AG08395 (cell line): Measurements from ENCODE around the gene TUBB6.

Experiments used
- DNase-seq: peaks from one replicate; pipeline ENCODE4 v3.0.0; 2012; ENCODE audit warnings: mixed read lengths, low spot score

The TUBB6 gene

GRCh38 chr18:12314591-12315305, 6.7 kb downstream of the TUBB6 start:
- no peak for DNase-seq

GRCh38 chr18:12315490-12315889, 7.4 kb downstream of the TUBB6 start:
- DNase-seq: no peak

GRCh38 chr18:12315911-12316310, 7.9 kb downstream of the TUBB6 start:
- no peak for DNase-seq

DNA sequence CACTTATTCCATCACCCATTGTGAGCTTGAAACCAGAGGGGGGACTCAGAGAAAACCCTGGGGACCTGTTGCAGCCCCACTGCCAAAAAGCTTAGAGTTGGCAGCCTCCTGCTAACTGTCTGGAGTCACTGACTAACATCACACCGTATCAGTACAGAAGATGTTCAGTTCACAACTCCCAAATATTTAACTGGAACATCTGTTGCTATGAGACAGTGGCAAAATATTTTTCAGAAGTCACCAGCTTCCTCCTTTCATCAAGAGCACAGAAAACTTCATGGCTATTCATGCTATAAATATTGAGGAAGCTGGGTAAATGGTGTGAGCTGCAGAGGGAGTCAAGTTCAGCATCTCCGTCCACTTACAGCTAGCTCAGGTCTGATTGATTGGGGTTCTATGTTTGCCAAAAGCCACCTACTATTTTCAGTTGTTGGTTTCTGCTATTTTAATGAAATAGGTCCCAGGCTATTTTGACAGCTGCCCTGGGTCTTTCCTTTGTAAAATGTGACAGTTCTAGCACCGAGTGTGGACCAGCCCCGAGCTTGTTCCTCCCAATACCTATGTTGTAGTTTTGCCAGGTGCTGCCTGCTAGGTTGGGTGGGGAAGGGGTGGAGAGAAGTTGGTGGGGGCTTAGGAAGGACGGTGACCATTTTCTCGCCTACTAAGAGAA, 9.8 kb downstream of the TUBB6 start:
- peak; percentile 70 for DNase-seq

DNA sequence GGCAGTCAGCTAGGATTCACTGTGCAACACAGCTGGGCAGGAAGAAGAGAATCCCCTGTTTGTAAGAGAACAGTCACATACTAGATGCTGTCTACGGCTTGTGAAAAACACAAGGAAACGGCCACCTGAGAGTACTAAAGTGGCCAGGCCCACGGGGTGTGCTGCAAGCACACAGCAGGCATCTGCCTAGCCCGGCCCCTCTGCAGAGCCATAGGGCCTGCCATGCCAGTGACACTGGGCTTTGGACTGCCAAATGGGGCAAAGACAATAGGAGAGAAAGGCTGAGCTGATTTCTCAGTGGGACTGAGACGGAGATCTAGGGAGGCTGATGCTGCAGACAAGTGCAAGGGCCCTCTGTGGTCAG, 10.3 kb downstream of the TUBB6 start:
- DNase-seq: no peak

GRCh38 chr18:12318857-12319256, 10.8 kb downstream of the TUBB6 start:
- DNase-seq: no peak

GRCh38 chr18:12321333-12321732, 13.3 kb downstream of the TUBB6 start:
- DNase-seq: no peak

- DNase-seq: no peak
These were observed 17.1 kb downstream of the TUBB6 start for GRCh38 chr18:12324991-12325725.

- DNase-seq: no peak
These were observed 17.7 kb downstream of the TUBB6 start for GRCh38 chr18:12325726-12326245.

DNA sequence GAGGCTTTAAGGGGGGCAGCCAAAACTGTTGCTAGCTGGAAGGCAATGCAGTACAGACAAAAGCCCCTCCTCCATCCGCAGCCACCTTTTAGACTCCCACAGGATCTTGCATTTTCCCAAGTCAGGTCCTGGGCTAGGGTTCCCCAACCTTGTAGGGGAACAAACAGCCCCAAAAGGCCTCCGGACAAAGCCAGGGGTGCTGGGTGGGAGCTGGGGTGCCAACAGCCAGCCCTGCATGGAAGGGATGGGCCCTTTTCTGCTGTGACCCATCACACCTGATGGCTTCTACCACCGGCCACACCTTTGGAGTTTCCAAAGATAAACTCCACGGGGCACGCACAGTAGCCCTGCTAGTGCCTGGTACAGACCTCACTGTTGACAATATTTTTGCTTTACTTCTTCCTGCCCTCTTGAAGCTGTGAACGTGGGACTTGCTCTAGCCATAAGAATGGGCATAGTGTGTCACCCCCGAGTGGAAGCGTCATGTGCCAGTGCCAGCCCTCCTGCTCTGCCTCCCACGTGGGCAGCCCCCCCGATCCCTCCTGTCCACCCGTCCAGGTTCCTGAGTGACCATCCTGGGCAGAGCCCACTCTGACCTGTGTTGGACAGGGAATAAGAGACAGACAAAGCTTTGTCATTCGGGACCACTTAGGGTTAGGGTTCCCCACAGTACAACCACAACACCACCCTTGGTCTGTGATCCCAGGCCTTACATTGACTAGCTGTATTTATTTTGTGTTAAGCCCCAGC, 18.8 kb downstream of the TUBB6 start:
- no peak for DNase-seq

GRCh38 chr18:12327510-12328178, 19.6 kb downstream of the TUBB6 start:
- DNase-seq: peak; percentile 83

GRCh38 chr18:12328179-12328823, 20.3 kb downstream of the TUBB6 start:
- no peak for DNase-seq

DNA sequence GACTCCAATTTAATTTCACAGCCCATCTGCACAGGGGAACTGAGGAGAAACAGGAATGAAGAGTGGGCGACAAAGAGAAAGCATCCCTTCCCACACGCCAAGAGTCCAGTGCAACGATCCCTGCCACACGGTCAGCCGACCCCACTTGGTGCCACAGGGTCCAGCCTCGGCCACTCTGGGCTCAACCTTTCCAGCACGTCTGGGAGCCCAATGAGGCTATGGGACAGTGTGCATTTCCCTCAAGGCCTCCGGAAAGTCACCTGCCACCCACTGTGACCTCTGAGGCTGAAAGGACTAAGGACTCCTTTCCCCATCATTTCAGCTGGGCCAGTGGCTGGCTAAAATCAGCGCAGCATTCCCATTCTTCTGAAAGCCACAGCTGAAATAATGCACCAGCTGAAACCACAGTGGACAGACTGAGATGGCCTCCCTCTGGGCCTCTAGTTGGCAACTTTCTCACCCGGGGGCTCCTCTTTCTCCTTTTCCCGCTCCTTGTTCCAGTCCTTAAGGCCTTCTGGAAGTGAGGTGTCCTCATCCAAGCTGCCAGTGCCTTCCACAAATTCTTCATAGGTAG, 21.2 kb downstream of the TUBB6 start:
- no peak for DNase-seq

- DNase-seq: no peak
These were observed 22.7 kb downstream of the TUBB6 start for GRCh38 chr18:12330766-12331165.

- no peak for DNase-seq
These were observed 25.7 kb downstream of the TUBB6 start for GRCh38 chr18:12333506-12334290.

DNA sequence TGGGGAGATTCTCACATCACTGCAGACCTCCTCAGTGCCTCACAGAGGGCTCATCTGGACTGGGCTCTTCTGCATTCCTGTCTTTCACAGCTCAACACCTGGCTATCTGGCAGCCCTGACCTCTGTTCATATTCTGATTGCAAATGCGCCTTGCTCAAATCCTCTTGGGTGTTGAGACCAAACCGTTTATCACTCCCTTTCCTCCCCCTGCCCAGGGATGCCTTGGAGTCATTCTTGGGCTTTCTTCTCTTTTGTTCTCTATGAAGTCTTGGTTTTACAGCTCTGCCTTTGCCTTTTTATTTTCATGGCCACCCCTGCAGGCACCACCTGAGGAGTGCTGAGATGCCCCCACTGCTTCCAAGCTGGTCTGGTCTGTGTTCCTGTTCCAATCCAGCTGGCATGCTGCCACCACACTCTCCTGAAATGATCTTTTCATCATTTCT, 26.3 kb downstream of the TUBB6 start:
- no peak for DNase-seq

DNA sequence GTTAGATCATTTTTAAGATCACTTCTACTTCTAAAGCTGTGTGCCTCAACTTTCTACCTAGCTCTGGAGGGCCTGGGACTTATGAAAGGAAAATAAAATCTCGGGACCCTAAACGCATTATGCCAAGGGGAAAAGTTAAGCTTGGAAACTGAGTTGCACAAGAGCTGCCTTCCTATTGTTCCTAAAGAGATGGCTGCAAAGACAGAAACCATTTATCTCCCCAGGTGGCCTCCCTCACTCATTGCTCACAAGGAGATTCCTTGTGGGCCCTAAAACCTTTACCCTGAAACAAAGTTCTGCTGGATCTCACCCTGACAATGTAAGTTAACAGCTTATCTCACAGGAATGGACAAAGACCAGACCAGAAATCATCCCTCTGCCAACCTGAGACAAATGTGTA, 26.8 kb downstream of the TUBB6 start:
- no peak for DNase-seq

- no peak for DNase-seq
These were observed 27.5 kb downstream of the TUBB6 start for GRCh38 chr18:12335503-12335902.

GRCh38 chr18:12336171-12336613, 28.2 kb downstream of the TUBB6 start:
- DNase-seq: no peak

DNA sequence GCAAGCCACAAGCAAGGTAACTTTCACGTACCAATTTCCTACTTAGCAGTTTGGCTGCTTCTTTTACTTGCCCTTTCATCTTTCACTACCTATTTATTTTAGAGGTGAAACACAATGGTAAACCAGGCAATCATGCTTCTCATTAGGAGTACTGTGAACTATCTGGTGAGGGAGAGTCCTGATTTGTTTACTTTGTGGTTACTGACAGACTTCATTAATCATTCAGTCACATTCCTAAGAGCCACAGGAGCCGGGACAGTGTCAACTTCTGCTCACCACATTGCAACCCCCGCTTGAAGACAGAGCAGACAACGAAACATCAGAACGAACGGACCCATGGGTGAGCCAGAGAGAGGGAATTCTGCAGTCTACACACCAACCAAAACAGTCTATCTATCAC, 28.8 kb downstream of the TUBB6 start:
- peak; percentile 39 for DNase-seq
